HCT116 (cell line): ENCODE results near the gene PLCB4. TPM values are rescaled to one million over a fixed set of nuclear protein-coding genes. Genes with fewer than 3 reads are reported as not detected.
"Not testable (repeated sequence)": the region's sequence is repeated elsewhere in the genome, so short reads cannot be mapped to it uniquely, and the experiment has no call there.

Experiments used
- ATAC-seq: fragments of 200-7000 bp; cut with Tn5 transposase; 2 replicates; pipeline ENCODE4 v1.9.1; 2020; ENCODE audit warnings: mild to moderate bottlenecking, moderate library complexity
- BruUV-seq: library from RNA; stranded (reverse); fragments of 400-500 nt; replicated peaks from 2 replicates; lab custom pipeline; 2021; lab: Mats Ljungman, UMichigan
- CTCF ChIA-PET: fragments of 300-600 bp; sonication (Branson Sonifier 250); formaldehyde crosslinking; loops from one replicate; lab custom pipeline; 2021; ENCODE audit warnings: antibody characterized with exemption; lab: Charles Lee
- POLR2A ChIA-PET: fragments of 300-600, 350-600 bp; sonication (Branson Sonifier 250); formaldehyde crosslinking; loops from one replicate; lab custom pipeline; 2021; ENCODE audit warnings: antibody characterized with exemption; lab: Charles Lee
- RAD21 ChIA-PET, 2 experiments: fragments of 300-600 bp; sonication (Branson Sonifier 250); formaldehyde crosslinking; loops; one replicate each; lab custom pipeline; 2023; ENCODE audit warnings: low total read pairs in 2 of 2; ENCODE audit not compliant: uncharacterized antibody in 2 of 2, unreplicated experiment in 2 of 2, low non-redundant PET in 1 of 2; lab: Charles Lee
- DNase-seq: peaks from one replicate; pipeline ENCODE4 v3.0.0-alpha.2; 2010; ENCODE audit warnings: low read depth, low spot score
- H2AFZ ChIP-seq: fragments of 200-600 bp; shearing (Covaris generic), sonication (generic); 2 replicates; pipeline ENCODE4 v1.6.1; 2017; ENCODE audit warnings: low read depth, mixed run types, mixed read lengths, antibody characterized with exemption, low read length; ENCODE audit not compliant: poor library complexity, severe bottlenecking
- H3K27ac ChIP-seq: 2 replicates; pipeline ENCODE4 v1.5.1; 2012; ENCODE audit warnings: low read depth, low read length
- H3K27me3 ChIP-seq: fragments of 200-600 bp; sonication (generic); 2 replicates; pipeline ENCODE4 v1.6.1; 2016; ENCODE audit warnings: mixed run types, low read length, mixed read lengths; ENCODE audit not compliant: insufficient read depth
- H3K36me3 ChIP-seq, 2 experiments: fragments of 200-500 bp in 1 of 2; fragments of 200-600 bp in 1 of 2; sonication (Bioruptor generic) in 1 of 2; sonication (generic) in 1 of 2; 2 replicates each; pipeline versions ENCODE4 v1.5.1 to v1.6.1; 2014 to 2016; ENCODE audit warnings: low read length in 2 of 2, inconsistent platforms in 1 of 2, mixed read lengths in 1 of 2, mixed run types in 1 of 2; ENCODE audit not compliant: insufficient read depth in 2 of 2, control insufficient read depth in 1 of 2
- H3K4me1 ChIP-seq, 2 experiments: fragments of 200-600 bp in 1 of 2; sonication (generic) in 1 of 2; 2 replicates each; pipeline versions ENCODE4 v1.5.1 to v1.6.1; 2012 to 2017; ENCODE audit warnings: low read length in 2 of 2, inconsistent platforms in 1 of 2, mild to moderate bottlenecking in 1 of 2, mixed read lengths in 1 of 2, mixed run types in 1 of 2, moderate library complexity in 1 of 2; ENCODE audit not compliant: insufficient read depth in 2 of 2, control insufficient read depth in 1 of 2
- H3K4me2 ChIP-seq: fragments of 200-600 bp; sonication (generic); 2 replicates; pipeline ENCODE4 v1.6.1; 2017; ENCODE audit warnings: mixed run types, low read length, mixed read lengths
- H3K4me3 ChIP-seq, 2 experiments: fragments of 200-600 bp in 1 of 2; sonication (generic) in 1 of 2; replicated peaks in 1 of 2; 2 replicates each; pipeline ENCODE4 v1.5.1; 2011 to 2016; ENCODE audit warnings: low read length in 2 of 2, control low read depth in 1 of 2, low read depth in 1 of 2, mild to moderate bottlenecking in 1 of 2, mixed read lengths in 1 of 2, mixed run types in 1 of 2
- H3K79me2 ChIP-seq: fragments of 200-600 bp; sonication (generic); 2 replicates; pipeline ENCODE4 v1.6.1; 2017; ENCODE audit warnings: mild to moderate bottlenecking, mixed run types, low read length, moderate library complexity, mixed read lengths; ENCODE audit not compliant: insufficient read depth
- H3K9ac ChIP-seq: fragments of 200-600 bp; sonication (generic); 2 replicates; pipeline ENCODE4 v1.6.1; 2016; ENCODE audit warnings: low read length, mixed read lengths
- H3K9me2 ChIP-seq: fragments of 200-600 bp; sonication (generic), shearing (Covaris generic); 2 replicates; pipeline ENCODE4 v1.6.1; 2017; ENCODE audit warnings: mixed run types, mild to moderate bottlenecking, moderate library complexity; ENCODE audit not compliant: insufficient read depth
- H3K9me3 ChIP-seq, 2 experiments: fragments of 200-500 bp in 1 of 2; fragments of 200-600 bp in 1 of 2; sonication (Bioruptor generic) in 1 of 2; sonication (generic) in 1 of 2; 2 replicates each; pipeline ENCODE4 v1.6.1; 2014 to 2017; ENCODE audit warnings: low read length in 2 of 2, mixed read lengths in 2 of 2, inconsistent platforms in 1 of 2, low read depth in 1 of 2, mild to moderate bottlenecking in 1 of 2, mixed run types in 1 of 2, moderate library complexity in 1 of 2; ENCODE audit not compliant: control insufficient read depth in 1 of 2, insufficient read depth in 1 of 2
- H4K20me1 ChIP-seq: fragments of 200-600 bp; sonication (generic), shearing (Covaris generic); 2 replicates; pipeline ENCODE4 v1.6.1; 2017; ENCODE audit warnings: mixed run types, mild to moderate bottlenecking, moderate library complexity; ENCODE audit not compliant: insufficient read depth
- FOSL1 ChIP-seq: IDR thresholded peaks from 2 replicates; pipeline ENCODE4 v1.6.1; 2012; ENCODE audit warnings: low read depth
- ZFX ChIP-seq: fragments of 450-650 bp; IDR thresholded peaks from 2 replicates; pipeline ENCODE4 v1.6.1; 2017
- intact Hi-C: fragments of 100-400 bp; cut with micrococcal nuclease; formaldehyde crosslinking; loops from 2 replicates; pipeline ENCODE4 v1.10.0; 2022
- total RNA-seq: library from RNA; stranded (reverse); gene quantifications from one replicate; pipeline ENCODE4 v1.2.1, GENCODE V29; 2021; ENCODE audit not compliant: unreplicated experiment
- TF ChIP-seq, protein P1 (sequence below), 3 experiments: fragments of 200-600 bp in 1 of 3; sonication (generic) in 1 of 3; IDR thresholded peaks in 2 of 3; conservative IDR thresholded peaks in 1 of 3; 2 replicates each; pipeline ENCODE4 v1.5.1; 2012 to 2017; ENCODE audit warnings: low read depth in 2 of 3, low read length in 2 of 3, antibody characterized with exemption in 1 of 3, borderline replicate concordance in 1 of 3, control low read depth in 1 of 3, mild to moderate bottlenecking in 1 of 3, mixed read lengths in 1 of 3, mixed run types in 1 of 3, moderate library complexity in 1 of 3; ENCODE audit not compliant: insufficient read depth in 1 of 3

Gene PLCB4
- total RNA-seq, 1 experiment from 2014 or later: 2.5 TPM

DNA sequence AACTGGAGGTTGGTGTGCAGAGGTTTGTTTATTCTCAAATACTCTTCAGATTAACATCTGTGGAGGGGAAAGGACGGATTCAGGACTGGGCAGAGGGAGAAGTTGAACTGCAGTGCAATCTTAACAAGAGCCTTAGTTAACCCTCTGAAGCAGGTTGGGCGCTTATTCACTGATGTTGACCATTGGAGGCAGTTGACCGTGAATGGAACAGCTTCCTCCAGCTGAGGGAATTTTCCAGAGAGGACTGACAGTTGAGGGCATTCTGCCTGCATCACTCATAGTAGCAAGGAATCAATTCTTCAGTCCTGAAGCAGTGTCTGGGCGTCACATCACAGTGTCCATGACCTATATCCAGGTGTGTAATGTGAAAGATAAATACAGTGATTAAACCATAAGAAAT lies 80.9 kb downstream of the PLCB4 start:
- no peak overlapping the region for H3K4me2 ChIP-seq
- H3K27ac ChIP-seq: no peak overlapping the region
- no peak overlapping the region for H3K9ac ChIP-seq
- H3K79me2 ChIP-seq: no peaks in the 10 kb centered on the region
- no peaks in the 10 kb centered on the region for H3K9me3 ChIP-seq
- no peak for TF ChIP-seq FOSL1
- TF ChIP-seq, protein P1, sequence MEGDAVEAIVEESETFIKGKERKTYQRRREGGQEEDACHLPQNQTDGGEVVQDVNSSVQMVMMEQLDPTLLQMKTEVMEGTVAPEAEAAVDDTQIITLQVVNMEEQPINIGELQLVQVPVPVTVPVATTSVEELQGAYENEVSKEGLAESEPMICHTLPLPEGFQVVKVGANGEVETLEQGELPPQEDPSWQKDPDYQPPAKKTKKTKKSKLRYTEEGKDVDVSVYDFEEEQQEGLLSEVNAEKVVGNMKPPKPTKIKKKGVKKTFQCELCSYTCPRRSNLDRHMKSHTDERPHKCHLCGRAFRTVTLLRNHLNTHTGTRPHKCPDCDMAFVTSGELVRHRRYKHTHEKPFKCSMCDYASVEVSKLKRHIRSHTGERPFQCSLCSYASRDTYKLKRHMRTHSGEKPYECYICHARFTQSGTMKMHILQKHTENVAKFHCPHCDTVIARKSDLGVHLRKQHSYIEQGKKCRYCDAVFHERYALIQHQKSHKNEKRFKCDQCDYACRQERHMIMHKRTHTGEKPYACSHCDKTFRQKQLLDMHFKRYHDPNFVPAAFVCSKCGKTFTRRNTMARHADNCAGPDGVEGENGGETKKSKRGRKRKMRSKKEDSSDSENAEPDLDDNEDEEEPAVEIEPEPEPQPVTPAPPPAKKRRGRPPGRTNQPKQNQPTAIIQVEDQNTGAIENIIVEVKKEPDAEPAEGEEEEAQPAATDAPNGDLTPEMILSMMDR (IDR thresholded peaks at IDR 0.05 in 2 of 3, conservative IDR thresholded peaks at IDR 0.05 in 1 of 3; ENCODE audit: borderline replicate concordance in 1 of 3, insufficient read depth in 1 of 3, low read depth in 2 of 3, low read length in 2 of 3): no peak
- ChIA-PET RAD21 (no interaction called here), POLR2A (no interaction called here), CTCF (no interaction called here)
- H3K4me3 ChIP-seq: no peak overlapping the region
- H3K36me3 ChIP-seq: no peaks in the 10 kb centered on the region
- no peaks in the 10 kb centered on the region for H4K20me1 ChIP-seq
- ATAC-seq (no peak), DNase-seq (no peak)
- intact Hi-C loops: no loop called here
- no peaks in the 10 kb centered on the region for H3K9me2 ChIP-seq
- H3K27me3 ChIP-seq: no peaks in the 10 kb centered on the region
- H3K4me1 ChIP-seq: no peaks in the 10 kb centered on the region
- no TSS peak for BruUV-seq
- H2AFZ ChIP-seq: no peak overlapping the region

DNA sequence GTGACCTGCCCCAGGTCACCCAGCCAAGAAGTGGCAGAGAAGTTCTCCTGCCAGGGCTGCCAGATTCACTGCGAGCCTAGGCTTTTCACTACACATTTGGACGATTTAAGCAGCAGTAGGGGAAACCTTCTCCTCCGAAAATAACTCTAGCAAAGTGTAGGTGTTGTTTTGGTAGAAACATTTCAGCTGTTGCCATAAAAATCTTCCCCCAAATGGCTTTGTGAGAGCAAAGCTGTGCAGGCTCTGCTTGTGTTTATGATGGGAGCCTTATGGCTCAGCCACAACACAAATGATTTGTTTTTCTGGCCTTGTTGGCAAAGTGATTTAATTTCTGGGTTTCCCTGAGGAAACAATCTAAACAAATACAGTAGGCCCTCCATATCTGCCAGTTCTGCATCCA lies 81.8 kb downstream of the PLCB4 start:
- Histone ChIP-seq H3K27ac (no peak overlapping the region), H2AFZ (no peak overlapping the region), H3K4me1 (no peaks in the 10 kb centered on the region), H3K9ac (no peak overlapping the region), H3K79me2 (no peaks in the 10 kb centered on the region), H3K36me3 (no peaks in the 10 kb centered on the region), H3K4me2 (no peak overlapping the region), H3K9me3 (no peaks in the 10 kb centered on the region), H3K4me3 (no peak overlapping the region), H3K27me3 (no peaks in the 10 kb centered on the region), H4K20me1 (no peaks in the 10 kb centered on the region), H3K9me2 (no peaks in the 10 kb centered on the region)
- DNase-seq (no peak), ATAC-seq (no peak)
- ChIA-PET RAD21 (no interaction called here), CTCF (no interaction called here), POLR2A (no interaction called here)
- BruUV-seq: no TSS peak
- intact Hi-C loops: no loop called here
- TF ChIP-seq ZFX: no peak

DNA sequence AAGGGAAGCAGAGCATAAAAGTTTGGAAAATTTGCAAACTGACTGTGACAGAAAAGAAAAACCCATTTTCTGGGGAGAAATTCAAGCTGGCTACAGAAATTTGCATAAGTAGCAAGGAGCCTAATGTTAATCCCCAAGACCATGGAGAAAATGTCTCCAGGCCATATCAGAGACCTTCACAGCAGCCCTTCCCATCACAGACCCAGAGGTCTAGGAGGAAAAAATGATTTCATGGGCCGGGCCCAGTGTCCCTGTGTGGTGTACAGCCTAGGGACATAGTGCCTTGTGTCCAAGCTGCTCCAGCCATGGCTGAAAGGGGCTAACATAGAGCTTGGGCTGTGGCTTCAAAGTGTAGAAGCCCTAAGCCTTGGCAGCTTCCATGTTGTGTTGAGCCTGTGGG lies 83.3 kb downstream of the PLCB4 start:
- H2AFZ ChIP-seq, H3K9me3 ChIP-seq, H3K4me2 ChIP-seq, H3K27ac ChIP-seq, ATAC-seq, H3K4me1 ChIP-seq, DNase-seq, H3K79me2 ChIP-seq, H3K36me3 ChIP-seq, H3K9me2 ChIP-seq, H3K4me3 ChIP-seq, H3K27me3 ChIP-seq, POLR2A ChIA-PET, H4K20me1 ChIP-seq, H3K9ac ChIP-seq, RAD21 ChIA-PET, intact Hi-C loops, BruUV-seq, CTCF ChIA-PET: not testable (repeated sequence)
